HuH-7 (cell line): Measurements from ENCODE around the gene SYT13.
"Not testable (repeated sequence)": the region's sequence is repeated elsewhere in the genome, so short reads cannot be mapped to it uniquely, and the experiment has no call there.

Source experiments
- DNase-seq: peaks from one replicate; pipeline ENCODE4 v3.0.0; 2011; ENCODE audit warnings: low spot score

SYT13 gene

DNA sequence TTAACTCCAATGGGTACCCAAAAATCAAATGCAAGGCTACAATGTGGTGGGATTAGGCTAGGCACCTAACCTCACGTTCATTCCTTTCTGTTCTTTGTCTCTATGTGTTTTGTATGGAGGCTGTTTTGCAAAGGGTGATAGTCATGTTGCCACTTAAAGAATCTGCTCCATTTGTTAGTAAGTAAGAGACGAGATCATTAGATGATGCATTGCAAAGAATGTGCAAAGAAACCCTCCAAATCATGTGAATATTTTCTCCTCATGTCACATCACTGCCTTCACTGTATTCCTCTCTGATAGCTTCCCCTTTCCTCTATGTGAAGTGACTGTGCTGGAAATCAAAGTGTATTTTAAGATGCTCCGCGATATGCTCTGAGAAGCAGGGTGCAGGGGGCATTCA, 11.9 kb downstream of the SYT13 start:
- no peak for DNase-seq

DNA sequence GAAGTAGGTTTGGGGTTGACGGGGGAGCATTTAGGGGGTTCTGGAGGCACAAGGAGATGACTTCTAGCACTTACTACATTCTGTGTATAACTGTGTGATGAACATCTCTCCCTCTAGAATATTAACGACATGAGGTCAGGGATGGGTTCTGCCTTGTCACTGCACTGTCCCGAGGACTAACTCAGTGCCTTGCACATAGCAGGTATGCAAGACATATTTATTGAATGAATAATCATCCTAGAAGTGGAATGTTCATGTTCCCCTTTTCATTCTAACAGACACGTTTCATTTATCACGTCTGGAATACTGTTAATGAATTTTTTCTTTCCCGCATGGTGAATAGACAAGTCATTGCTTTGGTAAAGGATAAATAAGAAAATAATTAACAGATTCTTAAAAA, 12.6 kb downstream of the SYT13 start:
- no peak for DNase-seq

DNA sequence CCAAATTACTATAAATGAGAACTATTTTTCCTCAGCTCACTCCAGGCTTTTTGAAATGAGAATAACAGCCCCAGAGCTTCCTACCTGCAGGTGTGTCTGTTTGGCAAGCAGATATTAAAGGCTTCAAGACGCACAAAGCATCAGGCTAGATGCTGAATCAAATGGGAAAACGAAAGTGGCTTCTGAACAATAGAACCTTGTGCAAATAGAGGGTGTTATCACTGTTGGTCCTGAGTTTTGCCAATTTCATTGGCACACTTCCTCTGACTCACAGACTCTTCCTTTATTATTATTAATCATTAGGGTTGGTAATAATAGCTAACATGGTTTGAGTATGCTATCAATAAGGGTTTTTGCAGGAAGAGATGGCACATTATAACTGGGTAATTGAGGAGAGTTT, 13.4 kb downstream of the SYT13 start:
- DNase-seq: no peak

DNA sequence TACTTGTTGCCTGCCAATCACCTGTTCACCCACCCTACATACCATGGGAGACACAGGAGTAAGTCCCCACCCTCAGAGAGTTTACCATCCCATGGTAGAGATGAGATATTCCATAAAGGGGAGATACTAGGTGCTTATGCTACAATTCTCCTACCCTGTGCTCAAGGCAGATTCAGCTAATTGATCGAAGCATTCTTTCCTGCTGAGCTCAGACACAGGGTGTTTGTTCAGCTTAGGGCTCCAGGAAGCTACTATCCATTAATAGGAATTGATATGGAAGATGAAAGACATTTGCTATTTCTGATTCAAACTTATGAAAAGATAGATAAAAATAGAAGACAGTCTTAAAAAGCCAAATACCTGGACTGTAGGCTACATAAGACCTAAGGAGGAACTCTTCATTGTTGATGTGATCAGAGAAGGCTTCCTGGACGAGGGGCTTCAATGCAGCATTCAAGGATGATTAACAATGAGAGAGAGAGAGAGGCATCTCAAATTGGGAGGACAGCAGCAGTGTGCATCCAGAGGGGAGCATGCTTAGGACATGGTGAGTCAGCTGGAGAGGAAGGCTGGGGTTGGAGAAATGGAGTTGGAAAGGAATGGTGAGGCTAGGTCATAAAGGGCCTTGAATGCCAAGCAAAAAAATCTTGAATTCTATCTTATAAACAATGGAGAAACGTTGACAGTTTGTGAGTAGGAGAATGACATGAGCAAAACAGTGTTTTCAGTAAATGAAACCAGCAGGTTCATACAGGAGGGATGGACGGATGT, 15.0 kb downstream of the SYT13 start:
- no peak for DNase-seq

DNA sequence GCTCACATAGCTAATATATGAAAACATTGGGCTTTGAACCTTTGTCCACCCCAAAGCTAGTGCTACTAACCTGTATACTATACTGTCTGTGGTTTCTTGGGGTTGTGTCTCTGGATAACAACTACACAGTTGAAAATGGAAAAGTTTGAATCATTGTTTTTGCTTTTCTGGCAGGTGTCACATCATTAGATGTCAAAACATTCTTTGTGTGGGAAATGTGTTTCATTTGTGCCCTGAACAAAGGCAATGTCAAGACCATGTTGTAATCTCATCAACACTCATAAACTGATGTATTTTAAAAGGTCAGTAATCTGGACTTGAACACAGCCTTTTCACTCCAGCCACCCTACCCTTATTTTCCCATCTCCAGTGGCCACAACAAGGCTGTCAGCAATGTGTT, 16.5 kb downstream of the SYT13 start:
- DNase-seq: no peak

DNA sequence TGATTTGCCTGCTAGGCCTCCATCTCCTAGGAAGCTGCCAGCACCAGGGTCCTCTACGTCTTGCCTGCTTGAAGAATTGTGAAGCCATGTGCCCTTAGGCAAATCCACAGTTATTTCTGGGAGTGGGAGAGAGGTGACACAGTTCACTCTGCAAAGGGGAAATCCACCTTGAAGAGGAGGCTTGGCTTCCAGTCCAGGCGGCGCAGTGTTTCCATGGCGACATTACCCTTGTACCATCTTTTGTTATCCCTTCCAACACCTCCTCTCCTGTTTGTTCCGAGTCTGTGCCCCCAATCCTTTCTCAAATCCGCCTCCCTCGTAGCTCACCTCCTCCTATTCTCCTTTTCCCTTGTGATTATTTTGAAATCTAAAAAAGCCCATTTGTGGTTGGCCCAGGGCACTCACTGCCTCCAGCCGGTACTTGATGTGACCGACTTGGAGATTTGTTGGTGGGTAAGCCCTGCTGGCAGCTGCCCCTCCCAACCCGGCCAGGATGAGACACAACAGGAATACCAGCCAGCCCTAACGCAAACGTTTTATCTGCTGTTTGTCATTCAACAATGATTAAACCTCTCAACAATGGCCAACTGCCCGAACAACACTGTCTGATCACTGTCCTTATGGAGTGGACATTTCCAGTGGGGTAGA, 18.4 kb downstream of the SYT13 start:
- no peak for DNase-seq

DNA sequence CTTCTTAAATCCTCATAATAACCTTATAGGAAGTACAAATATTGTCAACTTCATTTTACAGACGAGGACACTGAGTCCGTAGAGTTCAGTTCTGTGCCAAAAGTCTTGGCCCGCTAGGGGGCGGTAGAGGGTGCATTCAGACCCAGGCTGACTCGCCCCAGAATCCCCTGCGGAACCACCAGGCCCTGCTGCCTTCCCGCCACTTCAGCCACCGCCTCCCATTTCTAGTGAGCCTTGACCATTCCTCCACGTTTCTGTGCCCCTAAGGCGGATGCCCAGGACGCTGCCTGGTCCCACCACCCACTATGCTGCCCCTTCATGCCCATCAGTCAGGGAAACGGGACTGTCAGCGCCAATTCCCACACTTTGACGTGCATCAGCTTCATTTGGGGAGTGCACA, 19.1 kb downstream of the SYT13 start:
- DNase-seq: peak; percentile 48

DNA sequence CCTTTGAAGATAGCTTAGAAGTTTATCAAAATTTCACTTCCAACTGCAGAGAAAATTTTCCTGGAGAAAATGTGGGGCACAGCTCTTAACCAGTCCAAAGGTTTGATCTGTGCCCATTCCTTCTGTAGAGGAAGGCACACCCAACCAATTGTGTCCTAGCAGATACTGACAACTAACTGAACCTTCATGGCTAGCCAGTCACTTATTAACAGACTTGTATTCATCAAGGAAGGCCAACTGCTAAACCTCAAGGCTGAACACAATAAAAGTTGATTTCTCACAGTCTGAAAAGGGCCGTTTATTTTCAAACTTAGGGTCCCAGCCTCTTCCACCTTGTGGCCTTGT, 19.5 kb downstream of the SYT13 start:
- DNase-seq: no peak

DNA sequence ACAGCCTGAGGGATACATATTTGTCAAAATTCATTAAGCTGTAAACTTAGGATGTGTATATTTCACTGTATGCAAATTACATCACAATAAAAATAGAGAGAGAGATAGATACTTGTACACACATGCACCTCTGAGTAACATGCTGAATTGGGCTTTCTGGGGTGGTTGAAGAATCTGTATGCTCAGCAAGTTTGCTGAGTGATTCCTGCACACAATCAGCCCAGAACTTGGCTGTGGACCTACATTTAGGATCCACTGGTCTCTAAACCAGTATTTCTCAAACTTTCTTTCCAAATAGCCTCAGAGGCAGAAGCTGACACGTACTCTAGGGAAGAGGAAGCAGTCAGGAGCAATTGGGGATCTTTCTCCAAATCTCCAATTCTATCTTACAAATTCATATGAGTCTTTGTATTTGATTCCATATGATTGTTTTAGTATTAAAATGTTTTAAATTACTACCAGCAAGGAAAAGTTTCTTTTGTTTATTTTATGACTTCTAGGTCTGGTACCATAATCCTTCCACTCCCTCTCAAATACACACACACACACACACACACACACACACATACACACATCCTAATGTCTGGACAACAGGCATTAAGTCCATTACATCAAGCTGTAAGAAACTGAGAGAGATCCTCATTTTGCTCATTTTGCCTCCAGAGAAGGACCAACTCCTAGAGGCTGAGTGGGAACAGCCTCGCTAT, 20.0 kb downstream of the SYT13 start:
- DNase-seq: no peak

DNA sequence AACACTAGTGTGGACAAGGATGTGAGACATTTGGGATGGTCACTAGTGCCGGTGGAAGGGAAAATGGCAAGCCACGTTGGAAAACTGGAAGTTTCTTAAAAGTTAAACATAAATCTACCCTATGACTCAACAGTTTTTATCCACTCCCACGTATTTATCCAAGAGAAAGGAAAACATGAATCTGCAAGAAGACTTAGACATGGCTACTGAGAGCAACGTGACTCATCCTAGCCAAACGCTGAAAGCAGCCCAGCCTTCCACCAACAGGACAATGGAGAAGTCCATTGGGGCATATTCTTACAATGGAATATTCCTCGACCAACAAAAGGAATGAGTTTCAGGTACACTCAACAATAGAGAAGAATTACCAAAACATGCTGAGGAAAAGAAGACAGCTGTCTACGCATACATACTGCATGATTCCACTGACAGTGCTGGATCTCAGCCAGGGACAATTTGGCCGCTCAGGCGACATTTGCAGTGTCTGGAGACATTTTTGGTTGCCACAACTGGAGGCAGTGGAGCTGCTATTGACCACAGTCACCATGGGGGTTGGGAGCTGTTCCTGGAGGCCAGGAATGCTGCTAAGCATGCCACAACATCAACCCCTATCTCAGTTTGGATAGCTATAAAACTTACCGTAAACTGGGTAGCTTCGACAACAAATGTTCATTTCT, 21.2 kb downstream of the SYT13 start:
- no peak for DNase-seq

DNA sequence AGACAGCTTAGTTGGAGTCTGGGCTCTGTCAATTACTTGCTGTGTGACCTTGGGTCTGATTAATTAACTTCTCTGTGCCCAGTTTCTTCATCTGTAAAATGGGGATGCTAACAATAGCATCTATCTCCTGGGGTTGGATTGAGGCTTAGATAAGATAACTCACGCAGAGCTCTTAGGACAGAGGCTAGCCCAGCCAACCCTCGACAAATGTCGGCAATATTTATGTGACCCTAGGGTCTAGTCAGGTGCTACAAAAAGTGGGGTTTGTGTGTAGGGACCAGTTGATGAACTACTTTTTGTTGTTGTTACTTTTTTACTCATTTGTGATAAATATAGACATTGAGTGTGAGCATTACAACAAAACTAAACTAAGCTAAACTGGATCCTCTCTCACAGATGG, 22.4 kb downstream of the SYT13 start:
- no peak for DNase-seq

DNA sequence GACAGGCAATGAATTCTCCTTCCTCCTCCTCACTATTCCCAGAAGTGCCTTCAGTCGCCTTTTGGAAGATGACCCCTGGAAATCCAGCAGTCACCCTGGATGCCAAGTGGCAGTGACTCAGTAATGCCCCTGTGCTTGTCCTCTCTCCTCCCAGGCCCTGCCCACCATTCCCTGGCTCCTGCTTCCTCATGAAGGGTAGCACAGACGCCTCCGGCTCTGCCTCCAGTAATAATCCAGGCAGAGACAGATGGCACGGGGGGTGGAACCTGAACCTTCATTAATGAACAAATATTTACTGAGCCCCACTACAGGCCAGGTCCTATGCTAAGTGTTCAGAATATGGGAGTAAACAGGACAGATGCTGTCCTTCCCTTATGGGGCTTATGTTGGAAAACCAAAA, 23.2 kb downstream of the SYT13 start:
- DNase-seq: no peak

DNA sequence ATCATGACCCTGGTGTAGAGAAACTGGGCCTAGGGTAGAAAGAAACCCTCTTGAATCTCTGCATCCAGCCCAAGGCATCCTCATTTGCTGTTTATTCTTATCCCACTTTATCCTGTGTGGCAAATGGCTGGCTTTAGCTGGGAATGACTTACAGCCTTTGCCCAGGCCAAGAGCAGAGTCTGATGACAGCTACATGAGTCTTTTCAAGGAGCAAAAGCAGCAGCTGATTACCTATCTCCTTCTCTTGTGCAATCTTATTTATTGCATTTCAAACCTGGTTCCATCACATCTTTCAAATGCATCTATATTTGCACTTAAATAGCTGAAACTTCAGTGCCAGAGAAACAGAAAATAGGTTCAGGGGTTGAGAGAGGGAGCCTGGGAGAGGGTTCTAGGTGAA, 26.1 kb downstream of the SYT13 start:
- DNase-seq: no peak

DNA sequence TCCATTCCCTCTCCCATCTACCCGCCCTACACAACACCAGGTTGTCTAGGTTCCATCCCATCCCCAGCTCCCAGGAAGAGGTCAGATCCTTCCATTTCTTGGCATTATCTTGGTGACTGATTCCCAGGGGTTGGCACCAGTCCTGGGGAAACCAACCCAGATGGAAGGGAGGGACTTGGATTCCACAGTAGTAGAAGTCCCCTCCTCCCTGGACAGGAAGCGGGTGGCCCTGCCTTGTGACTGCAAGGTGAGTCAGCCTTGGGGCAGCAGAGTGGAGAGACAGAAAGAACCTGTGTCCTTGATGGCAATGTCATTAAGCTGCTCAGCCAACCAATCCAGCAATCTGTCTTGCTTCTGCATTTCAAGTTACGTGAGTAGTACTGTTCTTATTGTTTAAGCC, 26.5 kb downstream of the SYT13 start:
- DNase-seq: no peak

DNA sequence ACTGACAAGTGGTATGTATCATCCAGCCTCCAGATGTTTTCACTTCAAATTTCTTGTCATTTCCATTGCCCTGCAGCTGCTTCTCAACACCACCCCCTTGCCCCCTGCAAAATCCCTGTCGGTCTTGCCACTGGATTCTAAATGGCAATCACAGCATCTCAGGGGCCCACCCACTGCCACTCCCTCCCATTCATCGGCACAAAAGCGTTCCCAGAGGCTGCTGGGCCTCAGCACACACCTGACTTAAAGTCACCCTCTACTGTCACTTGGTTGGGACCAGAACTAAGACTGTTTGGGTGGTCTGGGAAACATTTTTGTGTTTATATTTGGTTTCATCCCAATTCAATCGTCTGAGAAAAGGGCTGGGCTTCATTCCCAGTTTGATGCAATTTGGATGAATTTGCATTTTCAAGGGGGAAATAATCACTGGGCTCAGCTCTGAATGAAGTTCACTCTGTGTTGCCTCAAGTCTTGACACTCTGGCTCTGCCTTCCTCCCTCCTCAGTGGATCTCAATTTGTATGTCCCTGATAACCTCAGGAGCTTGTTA, 27.1 kb downstream of the SYT13 start:
- DNase-seq: no peak

DNA sequence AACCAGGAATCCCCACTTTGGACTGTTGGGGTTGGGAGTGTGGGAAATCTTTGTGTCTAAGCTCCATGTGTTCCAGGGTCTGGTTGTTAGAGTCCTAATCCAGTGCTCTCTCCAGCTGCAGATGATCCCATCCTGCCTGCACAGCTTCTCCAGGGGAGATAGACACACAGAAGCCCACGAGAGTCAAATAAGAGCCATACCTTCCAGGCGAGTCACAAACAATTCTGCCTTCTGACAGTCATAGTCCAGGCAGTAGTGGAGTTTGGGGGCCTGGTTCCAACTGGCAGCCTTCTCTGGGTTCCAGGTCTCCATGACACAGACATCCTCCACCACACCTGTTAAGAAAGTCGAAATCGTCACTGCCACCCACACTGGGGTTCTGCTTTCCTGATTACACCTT, 32.1 kb downstream of the SYT13 start:
- no peak for DNase-seq

DNA sequence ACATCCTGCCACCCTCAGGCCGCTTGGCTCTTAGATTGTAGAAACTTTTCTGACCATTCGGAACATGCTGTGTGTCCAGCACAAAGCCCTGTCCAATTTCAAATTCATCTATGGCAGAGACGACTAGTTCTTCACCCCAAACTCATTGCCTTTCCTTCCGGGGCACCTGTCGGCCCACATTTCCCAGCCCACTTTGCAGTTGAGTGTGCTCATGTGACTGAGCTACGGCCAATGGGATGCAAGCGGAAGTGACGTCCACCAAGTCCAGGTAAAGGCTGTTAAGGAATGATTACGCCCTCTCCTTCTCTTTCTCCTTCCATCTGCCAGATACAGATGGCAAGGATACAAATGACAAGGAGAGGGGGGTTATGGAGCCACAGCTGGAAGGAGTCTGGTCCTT, 32.5 kb downstream of the SYT13 start:
- no peak for DNase-seq

DNA sequence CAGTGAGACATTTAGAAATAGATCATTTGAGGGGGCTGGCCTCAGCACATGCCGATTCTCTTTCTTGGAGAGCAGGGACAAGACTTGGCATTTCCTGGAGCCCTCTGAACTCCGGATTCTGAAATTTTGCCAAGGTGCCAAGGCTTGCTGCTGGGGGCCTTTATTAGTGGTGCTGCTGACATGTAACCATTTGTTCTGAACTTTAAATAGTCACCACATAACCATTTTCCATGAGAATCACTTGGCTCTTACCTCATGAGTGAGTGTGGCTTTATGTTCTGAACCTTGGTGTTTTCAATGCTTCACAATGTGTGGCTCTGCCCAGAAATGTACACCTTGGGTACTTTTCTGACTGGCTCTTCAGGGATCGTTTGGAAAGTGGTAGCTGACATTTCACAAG, 33.3 kb downstream of the SYT13 start:
- no peak for DNase-seq

DNA sequence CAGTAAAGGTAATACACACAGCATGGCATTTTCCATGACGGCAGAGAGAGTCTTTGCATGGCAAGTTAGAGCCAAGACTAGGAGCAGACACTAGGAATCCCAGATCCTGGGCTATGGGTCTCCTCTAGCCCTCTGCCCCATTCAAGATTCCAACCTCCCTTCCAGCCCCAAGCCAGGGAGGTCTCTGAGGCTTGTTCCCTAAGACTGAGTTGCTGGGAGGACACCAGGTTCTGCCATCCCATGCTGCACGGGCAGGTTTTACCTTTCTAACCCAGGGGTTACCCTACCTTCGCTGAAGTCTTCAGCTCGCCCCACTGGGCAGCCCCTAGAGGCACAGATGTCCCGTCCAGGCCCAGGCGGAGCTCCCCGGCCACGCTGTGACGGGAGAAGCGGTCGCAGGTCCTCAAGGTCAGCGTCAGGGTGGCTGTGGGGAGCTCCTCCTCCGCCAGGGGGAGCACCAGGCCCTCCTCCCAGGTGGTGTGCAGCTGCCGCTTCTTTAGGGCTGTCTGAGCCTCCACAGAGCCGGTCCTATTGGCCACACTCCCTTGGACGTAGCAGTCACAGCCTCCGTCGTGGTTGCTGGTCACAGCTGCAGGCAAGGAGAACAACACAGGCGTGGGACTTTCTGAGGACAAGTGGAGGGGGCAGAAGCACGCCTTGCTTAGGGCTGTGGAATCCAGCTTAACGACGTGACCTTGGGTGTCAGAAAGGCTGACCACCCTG, 33.8 kb downstream of the SYT13 start:
- peak; percentile 88 for DNase-seq

DNA sequence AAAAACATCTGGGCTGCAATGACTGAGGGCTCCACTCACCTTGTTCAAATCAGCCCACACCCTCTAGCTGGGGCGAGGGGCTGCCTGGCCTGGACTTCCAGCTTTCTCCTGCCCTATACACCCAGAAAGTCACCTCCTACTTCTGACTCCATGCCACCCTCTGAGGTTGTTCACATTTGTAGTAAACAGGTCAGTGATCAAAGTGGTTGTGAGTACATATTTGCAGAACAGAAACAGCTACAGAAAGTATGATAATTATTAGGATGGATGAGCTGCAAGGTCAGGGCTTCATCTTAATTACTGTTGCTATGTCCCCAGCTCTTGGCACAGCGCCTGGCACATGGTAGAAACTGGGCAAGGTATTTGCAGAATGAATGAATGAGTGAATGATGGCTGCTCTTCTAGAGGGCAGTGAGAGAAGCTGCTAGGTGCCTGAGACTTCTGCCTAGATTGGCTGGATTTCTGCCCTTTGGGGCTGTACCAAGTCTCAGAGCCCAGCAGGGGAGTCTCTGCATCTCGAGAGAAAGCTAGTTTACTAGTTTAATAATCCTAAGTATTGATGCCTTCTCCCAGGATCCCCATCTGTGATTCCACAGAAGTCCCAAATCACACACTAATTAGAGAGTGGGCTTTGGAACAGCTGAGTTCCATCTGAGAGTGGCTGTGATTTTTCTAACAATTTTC, 36.0 kb downstream of the SYT13 start:
- DNase-seq: no peak

DNA sequence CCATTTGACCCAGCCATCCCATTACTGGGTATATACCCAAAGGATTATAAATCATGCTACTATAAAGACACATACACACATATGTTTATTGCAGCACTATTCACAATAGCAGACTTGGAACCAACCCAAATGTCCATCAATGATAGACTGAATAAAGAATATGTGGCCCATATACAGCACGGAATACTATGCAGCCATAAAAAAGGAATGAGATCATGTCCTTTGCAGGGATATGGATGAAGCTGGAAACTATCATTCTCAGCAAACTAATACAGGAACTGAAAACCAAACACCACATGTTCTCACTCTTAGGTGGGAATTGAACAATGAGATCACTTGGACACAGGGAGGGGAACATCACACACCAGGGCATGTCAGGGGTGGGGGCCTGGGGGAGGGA, 36.8 kb downstream of the SYT13 start:
- not testable (repeated sequence) for DNase-seq
